ENCODE data around the gene TTLL1. TPM values are rescaled to one million over a fixed set of nuclear protein-coding genes. Genes with fewer than 3 reads are reported as not detected.

Gene TTLL1
- total and polyA plus RNA-seq, 2 experiments from 2014 or later = 5.5 to 6.8 TPM

DNA sequence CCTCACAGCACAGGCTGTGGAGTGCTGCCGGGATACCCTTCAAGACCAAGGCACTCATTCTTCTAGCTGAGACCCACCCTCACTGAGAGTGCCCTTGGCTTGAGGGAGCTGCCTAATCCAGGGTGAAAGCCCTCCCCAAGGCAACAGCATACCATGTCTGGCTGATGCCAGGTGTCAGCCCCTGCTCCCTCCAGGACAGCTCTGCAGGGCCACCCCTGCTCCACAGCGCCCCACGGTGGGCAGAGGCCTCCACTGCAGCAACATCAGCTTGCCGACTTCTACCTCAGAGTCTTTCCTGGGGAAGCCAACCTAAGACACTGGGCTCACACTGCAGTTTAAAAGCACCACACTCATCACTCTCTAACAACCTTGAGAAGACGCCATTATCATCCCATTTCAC, 29.0 kb downstream of the TTLL1 start:
- no peak overlapping the region for H3K27ac ChIP-seq (ENCODE audit: low read depth)
- H3K4me3 ChIP-seq = no peak overlapping the region
- no peaks in the 10 kb centered on the region for H3K79me2 ChIP-seq (replicated peaks; ENCODE audit: insufficient read depth)
- H2AFZ ChIP-seq = no peak overlapping the region
- DNase-seq (ENCODE audit: low spot score) (peak; percentile 80), ATAC-seq (peak; percentile 97)
- no peak overlapping the region for H3K4me2 ChIP-seq
- 0 out of 2 replicates have a peak, but pooled peaks cover 4% of the 10 kb centered on the region for H4K20me1 ChIP-seq (replicated peaks; ENCODE audit: insufficient read depth)
- H3K36me3 ChIP-seq (ENCODE audit: insufficient read depth) = no peaks in the 10 kb centered on the region
- TF ChIP-seq, protein P1, sequence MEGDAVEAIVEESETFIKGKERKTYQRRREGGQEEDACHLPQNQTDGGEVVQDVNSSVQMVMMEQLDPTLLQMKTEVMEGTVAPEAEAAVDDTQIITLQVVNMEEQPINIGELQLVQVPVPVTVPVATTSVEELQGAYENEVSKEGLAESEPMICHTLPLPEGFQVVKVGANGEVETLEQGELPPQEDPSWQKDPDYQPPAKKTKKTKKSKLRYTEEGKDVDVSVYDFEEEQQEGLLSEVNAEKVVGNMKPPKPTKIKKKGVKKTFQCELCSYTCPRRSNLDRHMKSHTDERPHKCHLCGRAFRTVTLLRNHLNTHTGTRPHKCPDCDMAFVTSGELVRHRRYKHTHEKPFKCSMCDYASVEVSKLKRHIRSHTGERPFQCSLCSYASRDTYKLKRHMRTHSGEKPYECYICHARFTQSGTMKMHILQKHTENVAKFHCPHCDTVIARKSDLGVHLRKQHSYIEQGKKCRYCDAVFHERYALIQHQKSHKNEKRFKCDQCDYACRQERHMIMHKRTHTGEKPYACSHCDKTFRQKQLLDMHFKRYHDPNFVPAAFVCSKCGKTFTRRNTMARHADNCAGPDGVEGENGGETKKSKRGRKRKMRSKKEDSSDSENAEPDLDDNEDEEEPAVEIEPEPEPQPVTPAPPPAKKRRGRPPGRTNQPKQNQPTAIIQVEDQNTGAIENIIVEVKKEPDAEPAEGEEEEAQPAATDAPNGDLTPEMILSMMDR (conservative IDR thresholded peaks at IDR 0.05; ENCODE audit: low read depth in 2 of 2) = peak; percentile 85 to 96
- TF ChIP-seq ZNF114 (CRISPR knock-in tag; IDR thresholded peaks at IDR 0.05) (no peak), STAT1 (IDR thresholded peaks at IDR 0.05; ENCODE audit: unreplicated experiment) (no peak)
- no peaks in the 10 kb centered on the region for H3F3A ChIP-seq (replicated peaks; ENCODE audit: low read depth)
- Mint-ChIP-seq H3K9me3 (no peaks in the 10 kb centered on the region), H3K36me3 (ENCODE audit: low read depth) (no peaks in the 10 kb centered on the region), H3K4me3 (no peak overlapping the region), H3K4me1 (no peaks in the 10 kb centered on the region), H3K27me3 (ENCODE audit: insufficient read depth, low read depth, poor library complexity) (peaks cover 4% of the 10 kb centered on the region), H3K27ac (no peak overlapping the region)
- H3K4me1 ChIP-seq (ENCODE audit: insufficient read depth) = no peaks in the 10 kb centered on the region
- H3K27me3 ChIP-seq (ENCODE audit: insufficient read depth) = no peaks in the 10 kb centered on the region
- H3K9me2 ChIP-seq (ENCODE audit: insufficient read depth) = no peaks in the 10 kb centered on the region

DNA sequence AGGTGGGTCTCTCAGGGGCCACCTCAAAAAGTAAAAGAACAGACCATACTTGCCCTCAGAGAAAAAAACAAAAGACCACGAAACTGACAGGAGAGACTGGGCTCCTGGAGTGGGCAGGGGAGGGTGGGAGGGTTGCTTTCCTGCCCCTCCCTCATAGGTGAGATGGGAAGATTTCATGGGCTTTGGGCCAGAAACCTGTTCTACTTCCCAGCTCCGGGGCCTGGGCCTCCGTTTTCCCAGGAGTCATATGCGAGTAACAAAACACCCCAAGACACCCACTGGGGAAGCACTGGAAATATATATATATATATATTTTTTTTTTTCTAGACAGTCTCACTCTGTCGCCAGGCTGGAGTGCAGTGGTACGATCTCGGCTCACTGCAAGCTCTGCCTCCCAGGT, 31.6 kb downstream of the TTLL1 start:
- Histone ChIP-seq H3K9me2 (ENCODE audit: insufficient read depth) (no peaks in the 10 kb centered on the region), H2AFZ (no peak overlapping the region), H3F3A (replicated peaks; ENCODE audit: low read depth) (no peaks in the 10 kb centered on the region), H3K27ac (ENCODE audit: low read depth) (no peak overlapping the region), H3K4me3 (no peak overlapping the region), H3K4me1 (ENCODE audit: insufficient read depth) (no peaks in the 10 kb centered on the region), H3K4me2 (no peak overlapping the region), H3K27me3 (ENCODE audit: insufficient read depth) (no peaks in the 10 kb centered on the region), H4K20me1 (replicated peaks; ENCODE audit: insufficient read depth) (0 out of 2 replicates have a peak, but pooled peaks cover 7% of the 10 kb centered on the region), H3K36me3 (ENCODE audit: insufficient read depth) (no peaks in the 10 kb centered on the region), H3K79me2 (replicated peaks; ENCODE audit: insufficient read depth) (no peaks in the 10 kb centered on the region)
- peaks cover 4% of the 10 kb centered on the region for H3K27me3 Mint-ChIP-seq (ENCODE audit: insufficient read depth, low read depth, poor library complexity)
- no peak for DNase-seq (ENCODE audit: low spot score)
- H3K36me3 Mint-ChIP-seq (ENCODE audit: low read depth) = no peaks in the 10 kb centered on the region
- ATAC-seq = no peak
- H3K4me1 Mint-ChIP-seq = no peaks in the 10 kb centered on the region
- H3K9me3 Mint-ChIP-seq = no peaks in the 10 kb centered on the region
- no peak overlapping the region for H3K27ac Mint-ChIP-seq
- no peak overlapping the region for H3K4me3 Mint-ChIP-seq
- TF ChIP-seq ZNF114 (CRISPR knock-in tag; IDR thresholded peaks at IDR 0.05) (no peak), ZNF331 (CRISPR knock-in tag; IDR thresholded peaks at IDR 0.05; ENCODE audit: low read depth) (no peak), EZH2 (IDR thresholded peaks at IDR 0.05; ENCODE audit: low read depth, unreplicated experiment) (no peak), STAT1 (IDR thresholded peaks at IDR 0.05; ENCODE audit: unreplicated experiment) (no peak), EZH2phosphoT487 (IDR thresholded peaks at IDR 0.05; ENCODE audit: unreplicated experiment) (no peak), POLR2AphosphoS5 (IDR thresholded peaks at IDR 0.05; ENCODE audit: low read depth) (no peak), JUNB (IDR thresholded peaks at IDR 0.05; ENCODE audit: unreplicated experiment) (no peak), CREB1 (CRISPR knock-in tag; IDR thresholded peaks at IDR 0.05; ENCODE audit: low read depth) (no peak), NANOG (IDR thresholded peaks at IDR 0.05; ENCODE audit: borderline replicate concordance) (no peak)
- TF ChIP-seq, protein P2, sequence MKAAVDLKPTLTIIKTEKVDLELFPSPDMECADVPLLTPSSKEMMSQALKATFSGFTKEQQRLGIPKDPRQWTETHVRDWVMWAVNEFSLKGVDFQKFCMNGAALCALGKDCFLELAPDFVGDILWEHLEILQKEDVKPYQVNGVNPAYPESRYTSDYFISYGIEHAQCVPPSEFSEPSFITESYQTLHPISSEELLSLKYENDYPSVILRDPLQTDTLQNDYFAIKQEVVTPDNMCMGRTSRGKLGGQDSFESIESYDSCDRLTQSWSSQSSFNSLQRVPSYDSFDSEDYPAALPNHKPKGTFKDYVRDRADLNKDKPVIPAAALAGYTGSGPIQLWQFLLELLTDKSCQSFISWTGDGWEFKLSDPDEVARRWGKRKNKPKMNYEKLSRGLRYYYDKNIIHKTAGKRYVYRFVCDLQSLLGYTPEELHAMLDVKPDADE (IDR thresholded peaks at IDR 0.05) = no peak
- TF ChIP-seq, protein P1 (conservative IDR thresholded peaks at IDR 0.05; ENCODE audit: low read depth in 2 of 2) = no peak

Measured in GM23338 (cell line).